LNCaP clone FGC (cell line): Measurements from ENCODE around the gene BCAS4.
A peak's percentile ranks its signal among the peaks of the same experiment; 100 is the strongest.

ENCODE experiments used
- DNase-seq: peaks from one replicate; pipeline ENCODE4 v3.0.0-alpha.2; 2011; ENCODE audit warnings: low read depth
- H3K4me3 ChIP-seq: 2 replicates; pipeline ENCODE4 v1.5.1; 2011; ENCODE audit warnings: mild to moderate bottlenecking, low read depth, low read length, control low read depth
- TF ChIP-seq, protein P1 (sequence below): IDR thresholded peaks from 2 replicates; pipeline ENCODE4 v1.5.1; 2012; ENCODE audit warnings: mild to moderate bottlenecking; ENCODE audit not compliant: control insufficient read depth, insufficient read depth; ENCODE audit errors: extremely low read depth

The BCAS4 gene

DNA sequence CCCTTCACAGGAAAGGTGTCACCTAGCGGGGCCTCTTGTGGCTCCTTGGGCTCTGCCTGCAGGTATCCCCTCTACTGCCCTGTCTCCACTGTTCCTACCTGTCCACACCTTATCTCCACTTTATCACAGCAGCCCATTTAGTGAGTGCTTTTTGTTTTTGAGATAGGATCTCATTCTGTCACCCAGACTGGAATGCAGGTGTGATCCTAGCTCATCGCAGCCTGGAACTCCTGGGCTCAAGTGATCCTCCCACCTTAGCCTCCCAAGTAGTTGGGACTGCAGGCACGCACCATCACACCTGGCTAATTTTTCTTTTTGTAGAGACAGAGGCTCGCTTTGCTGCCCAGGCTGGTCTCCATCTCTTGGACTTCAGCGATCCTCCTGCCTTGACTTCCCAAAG, 48.0 kb downstream of the BCAS4 start:
- TF ChIP-seq, protein P1, sequence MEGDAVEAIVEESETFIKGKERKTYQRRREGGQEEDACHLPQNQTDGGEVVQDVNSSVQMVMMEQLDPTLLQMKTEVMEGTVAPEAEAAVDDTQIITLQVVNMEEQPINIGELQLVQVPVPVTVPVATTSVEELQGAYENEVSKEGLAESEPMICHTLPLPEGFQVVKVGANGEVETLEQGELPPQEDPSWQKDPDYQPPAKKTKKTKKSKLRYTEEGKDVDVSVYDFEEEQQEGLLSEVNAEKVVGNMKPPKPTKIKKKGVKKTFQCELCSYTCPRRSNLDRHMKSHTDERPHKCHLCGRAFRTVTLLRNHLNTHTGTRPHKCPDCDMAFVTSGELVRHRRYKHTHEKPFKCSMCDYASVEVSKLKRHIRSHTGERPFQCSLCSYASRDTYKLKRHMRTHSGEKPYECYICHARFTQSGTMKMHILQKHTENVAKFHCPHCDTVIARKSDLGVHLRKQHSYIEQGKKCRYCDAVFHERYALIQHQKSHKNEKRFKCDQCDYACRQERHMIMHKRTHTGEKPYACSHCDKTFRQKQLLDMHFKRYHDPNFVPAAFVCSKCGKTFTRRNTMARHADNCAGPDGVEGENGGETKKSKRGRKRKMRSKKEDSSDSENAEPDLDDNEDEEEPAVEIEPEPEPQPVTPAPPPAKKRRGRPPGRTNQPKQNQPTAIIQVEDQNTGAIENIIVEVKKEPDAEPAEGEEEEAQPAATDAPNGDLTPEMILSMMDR, result no peak
- DNase-seq, result no peak
- H3K4me3 ChIP-seq, result no peak overlapping the region

DNA sequence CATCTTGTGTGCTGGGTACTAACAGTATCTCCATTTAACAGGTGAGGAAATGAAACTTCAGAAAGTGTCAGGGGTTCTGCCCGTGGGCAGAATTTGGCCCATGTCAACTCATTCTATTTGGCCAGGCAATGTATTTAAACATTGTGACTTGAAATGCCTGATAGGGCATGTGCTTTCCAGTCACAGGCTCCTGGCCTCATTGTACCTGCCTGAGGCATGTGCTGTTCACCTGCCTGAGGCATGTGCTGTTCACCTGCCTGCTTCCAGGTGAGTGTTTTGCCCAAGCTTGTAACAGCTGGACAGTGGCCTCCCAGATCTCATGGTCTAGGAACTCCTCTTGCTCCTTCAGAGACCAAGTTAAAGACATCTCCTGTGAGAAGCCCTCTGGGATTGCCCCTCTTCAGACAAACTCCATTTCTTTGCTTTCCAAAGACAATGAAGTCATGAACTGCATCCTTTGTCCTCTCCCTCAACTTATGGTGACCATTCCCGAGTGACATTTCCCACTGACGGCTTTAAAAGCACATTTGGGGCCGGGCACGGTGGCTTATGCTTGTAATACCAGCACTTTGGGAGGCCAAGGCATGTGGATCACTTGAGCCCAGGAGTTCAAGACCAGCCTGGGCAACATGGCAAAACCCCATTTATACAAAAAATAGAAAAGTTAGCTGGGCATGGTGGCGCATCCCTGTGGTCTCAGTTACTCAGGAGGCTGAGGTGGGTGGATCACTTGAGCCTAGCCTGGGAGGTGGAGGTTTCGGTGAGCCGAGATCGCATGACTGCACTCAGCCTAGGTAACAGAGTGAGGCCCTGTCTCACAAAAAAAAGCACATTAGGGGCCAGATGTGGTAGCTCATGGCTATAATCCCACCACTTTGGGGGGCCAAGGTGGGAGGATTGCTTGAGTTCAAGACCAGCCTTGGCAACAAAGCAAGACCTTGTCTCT, 48.7 kb downstream of the BCAS4 start:
- H3K4me3 ChIP-seq, result no peak overlapping the region
- DNase-seq, result no peak
- TF ChIP-seq, protein P1, result no peak

DNA sequence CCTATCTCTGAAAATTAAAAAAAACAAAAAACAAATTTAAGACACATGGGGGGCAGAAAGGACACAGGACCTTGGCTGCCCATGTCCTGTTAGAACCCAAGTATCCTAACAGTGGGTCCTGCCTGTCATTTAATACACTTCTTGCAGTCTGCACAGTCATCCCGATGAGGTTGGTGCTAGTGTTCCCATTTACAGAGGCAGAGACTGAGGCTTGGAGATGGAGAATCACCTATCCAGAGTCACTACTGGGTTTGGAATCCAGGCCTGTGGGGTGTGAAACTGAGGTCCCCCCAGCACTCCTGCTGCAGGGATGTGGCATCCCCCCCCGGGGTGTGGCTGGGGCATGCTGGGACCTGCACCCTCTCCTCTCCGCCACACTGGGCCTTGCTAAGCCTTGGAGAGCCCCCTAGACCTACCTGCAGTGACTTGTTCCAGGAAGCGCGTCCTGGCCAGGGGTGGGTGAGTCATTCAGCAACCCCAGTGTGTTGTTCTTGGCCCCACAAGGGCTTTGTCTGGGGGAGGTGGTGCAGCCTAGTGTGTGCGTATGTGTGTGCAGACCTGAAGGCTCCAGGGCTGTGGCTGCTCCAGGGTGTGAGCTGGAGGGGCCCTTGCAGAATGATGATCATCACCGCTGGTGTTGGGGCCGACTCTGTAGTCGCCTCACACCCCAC, 49.7 kb downstream of the BCAS4 start:
- H3K4me3 ChIP-seq, result no peak overlapping the region
- DNase-seq, result no peak

DNA sequence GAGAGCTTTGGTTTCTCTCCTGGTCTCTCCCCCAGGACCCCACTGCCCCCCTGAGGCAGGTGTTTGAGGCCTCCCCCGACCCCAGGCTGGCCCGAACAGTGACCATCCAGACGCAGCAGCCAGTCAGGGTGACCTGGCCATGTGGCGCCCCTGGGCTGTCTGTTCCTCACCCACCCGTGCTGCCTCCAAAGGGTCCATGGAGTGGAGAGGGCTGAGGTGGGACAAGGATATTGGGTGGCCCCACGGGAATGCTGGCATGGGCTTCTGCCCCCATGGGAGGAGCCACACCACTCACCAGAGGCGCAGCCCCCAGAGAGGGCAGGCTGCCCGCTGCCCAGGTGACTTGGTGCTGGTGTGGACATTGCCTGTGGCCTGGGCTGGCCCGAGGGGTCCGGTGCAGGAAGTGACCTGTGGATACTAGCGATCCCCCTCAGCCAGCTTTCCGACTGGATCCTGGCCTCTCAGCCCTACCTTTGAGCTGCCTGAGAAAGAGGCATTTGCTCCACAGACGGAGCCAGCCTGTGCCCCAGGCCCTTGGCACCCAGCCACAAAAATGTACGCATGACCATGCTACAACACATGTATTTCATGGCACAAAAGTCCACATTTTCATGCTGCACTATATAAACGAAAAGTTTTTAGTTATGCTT, 50.8 kb downstream of the BCAS4 start:
- DNase-seq, result no peak
- H3K4me3 ChIP-seq, result no peak overlapping the region
- TF ChIP-seq, protein P1, result no peak

More for the DNA sequence above, 49.7 kb downstream of the BCAS4 start:
- TF ChIP-seq, protein P1, result no peak

DNA sequence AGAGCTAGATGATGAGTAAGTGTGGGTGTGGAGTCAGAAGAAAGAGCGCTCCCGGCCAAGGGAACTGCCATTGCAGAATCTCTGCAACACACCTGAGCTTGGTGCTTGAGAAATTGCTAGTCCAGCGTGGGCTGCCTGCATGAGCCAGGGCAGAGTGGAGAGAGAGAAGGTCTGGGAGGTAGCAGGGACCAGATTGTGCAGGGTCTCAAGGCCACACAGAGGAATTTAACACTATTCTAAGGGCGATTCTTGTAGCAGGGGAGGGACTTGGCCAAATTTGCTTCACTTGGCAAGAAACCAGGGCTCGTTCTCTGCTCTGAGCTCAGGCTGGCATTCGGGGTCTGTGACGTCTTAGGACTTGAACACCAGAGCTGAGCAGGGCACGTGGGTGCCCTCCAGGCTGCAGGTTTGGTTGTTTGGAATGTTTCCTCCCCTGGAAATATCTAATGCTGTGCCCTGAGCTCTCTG, 53.5 kb downstream of the BCAS4 start:
- TF ChIP-seq, protein P1, result no peak
- no peak overlapping the region for H3K4me3 ChIP-seq
- DNase-seq, result no peak

DNA sequence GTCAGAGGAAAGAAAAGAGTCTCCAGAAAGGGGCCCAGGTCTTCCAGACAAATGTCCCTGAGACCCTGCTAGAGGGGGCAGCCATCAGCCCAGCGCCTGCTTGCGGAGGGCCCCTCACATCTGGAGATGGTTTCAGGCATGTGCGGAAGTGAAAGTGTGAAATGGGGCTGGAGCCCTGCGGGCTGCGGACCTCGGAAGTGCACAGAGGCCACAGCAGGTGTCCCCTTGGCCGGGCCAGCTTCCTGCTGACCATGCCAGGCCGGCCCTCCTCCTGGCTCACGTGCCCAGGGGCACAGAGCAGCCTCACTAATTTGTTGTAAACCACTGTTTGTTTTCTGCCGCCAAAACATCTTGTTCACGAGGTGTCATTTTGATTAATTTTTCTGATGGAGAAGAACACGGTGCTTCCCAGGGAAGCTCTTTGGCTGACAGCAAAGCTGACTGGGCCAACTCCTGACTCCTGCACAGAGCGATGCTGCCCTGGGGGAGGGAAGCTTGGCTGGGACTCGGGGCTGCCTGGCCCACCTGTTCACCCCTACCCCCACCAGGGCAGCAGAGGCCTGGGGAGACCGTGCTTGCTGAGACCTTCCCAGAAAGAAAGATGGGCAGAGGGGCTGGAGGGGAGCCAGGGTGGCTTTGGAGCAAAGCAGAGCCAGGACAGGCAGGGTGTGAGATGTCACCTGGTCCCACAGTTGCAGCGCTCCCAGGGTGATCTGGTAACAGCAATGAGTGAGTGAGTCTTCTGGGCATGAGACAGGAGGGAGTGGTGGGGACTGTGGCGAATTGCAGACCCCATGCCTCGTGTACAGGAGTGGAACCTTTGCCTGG, 54.2 kb downstream of the BCAS4 start:
- TF ChIP-seq, protein P1, result no peak
- peak; percentile 45 for DNase-seq
- H3K4me3 ChIP-seq, result 0 out of 2 replicates have a peak overlapping the region, but pooled peaks have one; percentile 15
